IMR-90 (cell line): ENCODE results near the gene CTDP1.

Source experiments
- CTCF ChIP-seq: conservative IDR thresholded peaks from 2 replicates; pipeline ENCODE4 v1.5.1; 2012; ENCODE audit warnings: mild to moderate bottlenecking, low read depth, low read length, improper control_type of control experiment
- MAZ ChIP-seq: IDR thresholded peaks from 2 replicates; pipeline ENCODE4 v1.6.1; 2012; ENCODE audit warnings: low read depth, mild to moderate bottlenecking, low read length, improper control_type of control experiment, moderate library complexity, borderline replicate concordance
- POLR2A ChIP-seq: IDR thresholded peaks from 2 replicates; pipeline ENCODE4 v1.6.1; 2012; ENCODE audit warnings: mild to moderate bottlenecking, low read depth, low read length
- RAD21 ChIP-seq: IDR thresholded peaks from 2 replicates; pipeline ENCODE4 v1.6.1; 2012; ENCODE audit warnings: low read length, improper control_type of control experiment
- RFX5 ChIP-seq: IDR thresholded peaks from 2 replicates; pipeline ENCODE4 v1.8.0; 2012; ENCODE audit warnings: low read depth, mild to moderate bottlenecking, low read length, moderate library complexity
- SMC3 ChIP-seq: fragments of 150-350 bp; IDR thresholded peaks from 2 replicates; pipeline ENCODE4 v1.6.1; 2016; ENCODE audit warnings: low read depth, mild to moderate bottlenecking, antibody characterized with exemption, low read length, moderate library complexity
- USF2 ChIP-seq: fragments of 150-350 bp; IDR thresholded peaks from 2 replicates; pipeline ENCODE4 v1.6.1; 2017; ENCODE audit warnings: mild to moderate bottlenecking, antibody characterized with exemption, low read length, low read depth

GRCh38 chr18:79742076-79742475, 62.5 kb downstream of the CTDP1 start:
- TF ChIP-seq CTCF = no peak
- TF ChIP-seq POLR2A = no peak
- no peak for TF ChIP-seq RFX5
- TF ChIP-seq MAZ = no peak
- TF ChIP-seq USF2 = no peak
- TF ChIP-seq SMC3 = no peak
- TF ChIP-seq RAD21 = no peak
